DOHH2 (cell line): Measurements from ENCODE around the gene WDR70.

Experiments used
- H3F3A ChIP-seq: fragments of 200-600 bp; sonication (generic), shearing (Covaris generic); 2 replicates; pipeline ENCODE4 v1.6.0; 2016; ENCODE audit warnings: antibody characterized with exemption, mild to moderate bottlenecking; ENCODE audit not compliant: control insufficient read depth, insufficient read depth
- H3K27ac ChIP-seq: fragments of 200-600 bp; sonication (generic); 2 replicates; pipeline ENCODE4 v1.5.1; 2014; ENCODE audit warnings: low read depth, mild to moderate bottlenecking, low read length, moderate library complexity
- H3K27me3 ChIP-seq: fragments of 200-600 bp; sonication (generic); 2 replicates; pipeline ENCODE4 v1.6.1; 2014; ENCODE audit warnings: mild to moderate bottlenecking, low read length, mixed read lengths; ENCODE audit not compliant: control insufficient read depth
- H3K36me3 ChIP-seq: fragments of 200-600 bp; sonication (generic); 2 replicates; pipeline ENCODE4 v1.6.1; 2014; ENCODE audit warnings: mild to moderate bottlenecking, low read length, moderate library complexity, mixed read lengths; ENCODE audit not compliant: control insufficient read depth
- H3K4me1 ChIP-seq: fragments of 200-600 bp; sonication (generic); 2 replicates; pipeline ENCODE4 v1.6.1; 2014; ENCODE audit warnings: mild to moderate bottlenecking, low read length, mixed read lengths; ENCODE audit not compliant: control insufficient read depth
- H3K4me2 ChIP-seq: fragments of 200-600 bp; sonication (generic); 2 replicates; pipeline ENCODE4 v1.6.0; 2014; ENCODE audit warnings: mild to moderate bottlenecking, low read length, moderate library complexity
- H3K4me3 ChIP-seq: fragments of 200-600 bp; sonication (generic); 2 replicates; pipeline ENCODE4 v1.5.1; 2014; ENCODE audit warnings: mild to moderate bottlenecking, low read length, mixed read lengths
- H3K79me2 ChIP-seq: fragments of 200-600 bp; sonication (generic); 2 replicates; pipeline ENCODE4 v1.6.1; 2014; ENCODE audit warnings: mild to moderate bottlenecking, low read length, mixed read lengths; ENCODE audit not compliant: control insufficient read depth
- H3K9me2 ChIP-seq: fragments of 200-600 bp; sonication (generic); replicated peaks from 2 replicates; pipeline ENCODE4 v1.6.1; 2014; ENCODE audit warnings: mild to moderate bottlenecking, low read length, mixed read lengths; ENCODE audit not compliant: control insufficient read depth
- H3K9me3 ChIP-seq: fragments of 200-600 bp; sonication (generic); 2 replicates; pipeline ENCODE4 v1.6.1; 2014; ENCODE audit warnings: antibody characterized with exemption, low read length, mixed read lengths; ENCODE audit not compliant: control insufficient read depth, insufficient read depth
- H4K20me1 ChIP-seq: fragments of 200-600 bp; sonication (generic); 2 replicates; pipeline ENCODE4 v1.6.0; 2014; ENCODE audit warnings: low read depth, mild to moderate bottlenecking, antibody characterized with exemption, low read length, moderate library complexity; ENCODE audit not compliant: control insufficient read depth, insufficient read depth
- CTCF ChIP-seq: fragments of 200-600 bp; sonication (generic); IDR thresholded peaks from one replicate; pipeline ENCODE4 v1.5.1; 2014; ENCODE audit warnings: antibody characterized with exemption, mild to moderate bottlenecking, low read depth, low read length; ENCODE audit not compliant: poor library complexity, severe bottlenecking
- EZH2phosphoT487 ChIP-seq: fragments of 200-600 bp; sonication (generic); IDR thresholded peaks from 2 replicates; pipeline ENCODE4 v1.6.1; 2017; ENCODE audit warnings: borderline replicate concordance, mild to moderate bottlenecking, antibody characterized with exemption, low read length, moderate library complexity, mixed read lengths

Gene WDR70

DNA sequence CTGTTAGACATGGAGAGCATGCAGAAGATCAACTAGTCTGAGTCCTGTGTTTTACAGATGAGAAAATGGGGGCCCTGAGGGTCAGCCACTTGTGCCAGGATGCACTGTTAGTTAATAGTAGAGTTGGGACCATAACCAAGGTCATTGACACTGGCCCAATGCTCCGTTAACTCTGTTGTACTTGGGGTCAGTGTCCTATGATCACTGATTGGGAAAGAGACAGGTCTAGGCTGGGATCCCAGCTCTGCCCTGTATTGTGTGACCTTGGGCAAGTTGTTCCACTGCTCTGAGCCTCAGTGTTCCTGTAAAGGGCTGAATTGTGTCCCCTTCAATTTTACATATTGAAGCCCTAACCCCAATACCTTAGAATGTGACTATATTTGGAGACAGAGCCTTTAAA, 390.7 kb downstream of the WDR70 start:
- H3K4me1 ChIP-seq: no peaks in the 10 kb centered on the region

GRCh38 chr5:37770786-37771185, 391.7 kb downstream of the WDR70 start:
- Histone ChIP-seq H3K4me1 (no peaks in the 10 kb centered on the region), H3K27me3 (no peaks in the 10 kb centered on the region), H4K20me1 (no peaks in the 10 kb centered on the region), H3K79me2 (no peaks in the 10 kb centered on the region), H3K27ac (no peak overlapping the region), H3K9me2 (no peaks in the 10 kb centered on the region), H3K4me3 (no peak overlapping the region), H3F3A (no peaks in the 10 kb centered on the region), H3K36me3 (no peaks in the 10 kb centered on the region), H3K4me2 (no peak overlapping the region), H3K9me3 (peaks cover 15% of the 10 kb centered on the region; the same call in 1 of the 2 replicates)
- TF ChIP-seq EZH2phosphoT487 (no peak), CTCF (no peak)

More for the DNA sequence above, 390.7 kb downstream of the WDR70 start:
- H3K79me2 ChIP-seq: no peaks in the 10 kb centered on the region
- no peaks in the 10 kb centered on the region for H3F3A ChIP-seq
- no peak for TF ChIP-seq EZH2phosphoT487
- no peak for TF ChIP-seq CTCF
- no peaks in the 10 kb centered on the region for H3K9me2 ChIP-seq
- no peaks in the 10 kb centered on the region for H3K36me3 ChIP-seq
- H3K4me3 ChIP-seq: no peak overlapping the region
- no peaks in the 10 kb centered on the region for H4K20me1 ChIP-seq
- no peaks in the 10 kb centered on the region for H3K27me3 ChIP-seq
- peaks cover 15% of the 10 kb centered on the region; the same call in 1 of the 2 replicates for H3K9me3 ChIP-seq
- no peak overlapping the region for H3K27ac ChIP-seq
- H3K4me2 ChIP-seq: no peak overlapping the region

DNA sequence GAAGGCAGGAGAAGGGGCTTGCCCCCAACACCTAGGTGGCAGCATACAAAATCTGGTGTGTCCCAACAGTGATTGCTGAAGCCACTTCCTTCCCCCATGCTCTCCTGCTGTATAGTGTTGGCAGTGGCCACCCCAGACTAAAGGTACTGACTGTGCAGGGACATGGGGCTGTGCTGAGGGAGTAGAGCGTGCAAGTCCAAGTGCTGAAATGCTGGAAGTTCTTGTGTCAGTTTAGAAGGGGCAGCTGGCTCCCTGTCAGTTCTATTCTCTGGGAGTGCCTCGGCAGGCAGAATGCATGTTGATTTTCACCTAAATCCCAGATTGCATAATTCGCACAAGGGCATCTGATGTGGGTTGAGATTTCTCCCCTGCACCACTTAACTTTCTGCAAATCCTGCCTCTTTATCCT, 392.1 kb downstream of the WDR70 start:
- no peaks in the 10 kb centered on the region for H3K79me2 ChIP-seq
- no peaks in the 10 kb centered on the region for H3F3A ChIP-seq
- H3K9me2 ChIP-seq: no peaks in the 10 kb centered on the region
- no peaks in the 10 kb centered on the region for H4K20me1 ChIP-seq
- no peaks in the 10 kb centered on the region for H3K36me3 ChIP-seq
- H3K27me3 ChIP-seq: no peaks in the 10 kb centered on the region
- no peak overlapping the region for H3K4me2 ChIP-seq
- TF ChIP-seq EZH2phosphoT487: no peak
- no peak for TF ChIP-seq CTCF
- H3K4me3 ChIP-seq: no peak overlapping the region
- no peaks in the 10 kb centered on the region for H3K4me1 ChIP-seq
- H3K27ac ChIP-seq: no peak overlapping the region
- H3K9me3 ChIP-seq: peaks cover 15% of the 10 kb centered on the region; the same call in 1 of the 2 replicates
